ENCODE data around the gene CCDC89.

DNA sequence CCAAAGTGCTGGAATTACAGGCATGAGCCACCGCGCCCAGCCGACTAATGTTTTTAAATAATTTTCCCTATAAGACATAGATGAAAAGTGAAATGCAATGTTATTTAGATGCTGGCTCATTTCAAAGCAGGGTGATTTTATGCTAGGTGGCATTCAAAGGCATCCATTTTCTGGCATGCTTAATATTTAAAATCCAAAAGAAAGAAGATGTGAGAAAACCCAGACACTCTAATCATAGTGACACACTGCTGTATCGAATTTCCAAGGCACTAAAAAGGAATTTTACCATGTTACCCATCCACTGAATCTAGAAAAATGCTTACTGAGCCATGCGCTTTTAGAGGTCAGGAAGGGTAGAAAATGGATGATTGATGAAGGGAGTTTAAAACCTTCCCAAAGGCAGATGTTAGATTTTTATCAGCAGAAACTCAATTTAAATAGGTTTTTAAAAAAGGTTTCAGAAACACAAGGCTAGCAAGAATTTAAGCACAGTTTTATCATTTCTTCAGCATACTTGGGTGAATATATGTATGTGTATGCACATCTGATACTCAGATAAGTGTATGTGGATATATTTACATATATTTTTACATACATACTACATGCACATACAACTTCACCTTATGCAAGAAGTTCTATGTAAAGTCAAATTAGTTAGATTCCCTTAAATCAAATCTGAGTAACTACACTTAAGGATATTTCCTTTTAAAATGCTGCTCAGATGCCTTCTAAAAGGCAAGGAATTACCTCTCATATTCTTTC is 24.1 kb upstream of the CCDC89 start:
- TF ChIP-seq CTCF (IDR thresholded peaks at IDR 0.05) (no peak), POLR2A (IDR thresholded peaks at IDR 0.05) (no peak), POLR2AphosphoS5 (IDR thresholded peaks at IDR 0.05) (no peak)

All from prostate gland (tissue), 2 donors.